ENCODE data around the gene FAM107B. TPM values are rescaled to one million over a fixed set of nuclear protein-coding genes. Genes with fewer than 3 reads are reported as not detected.

Gene FAM107B
- total and polyA plus RNA-seq, 2 of the 13 experiments (the other 11 are each of a cell fraction or from before 2014, with no cell fraction given) = 15.7 to 24.8 TPM

DNA sequence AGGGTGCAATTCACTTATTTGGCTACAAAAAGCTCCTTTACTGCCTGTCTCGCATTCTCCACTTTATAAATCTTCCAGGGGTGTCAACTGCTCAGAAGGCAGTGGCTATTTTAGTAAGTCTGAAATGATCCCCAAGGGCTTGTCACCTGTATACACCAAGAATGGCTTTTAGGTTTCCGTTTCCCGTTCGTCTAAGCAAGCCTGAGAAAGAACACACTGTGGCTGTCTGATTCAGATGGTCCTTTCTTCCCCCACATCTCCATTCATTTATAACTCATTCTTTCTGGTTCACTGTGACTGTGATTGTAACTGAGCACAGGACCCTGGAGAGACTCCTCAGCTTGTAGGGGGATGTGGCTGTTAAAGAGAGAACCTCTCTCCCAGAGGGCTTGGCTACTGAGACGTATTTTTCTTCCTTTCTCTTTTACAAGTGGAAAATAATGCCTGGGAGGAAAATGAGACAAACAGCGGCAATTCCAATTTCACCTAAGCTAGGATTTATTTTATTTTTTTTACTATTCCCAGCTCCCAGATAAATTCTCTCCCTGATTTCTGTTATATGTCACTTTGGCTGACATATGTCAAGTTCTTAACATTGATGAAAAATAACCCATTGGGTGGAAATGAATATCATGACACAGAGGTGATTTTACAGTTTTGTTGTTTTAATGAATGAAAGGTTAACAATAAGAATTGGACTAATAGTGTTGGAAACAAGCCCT, 129.3 kb downstream of the FAM107B start (continued):
- TF ChIP-seq, protein P1, sequence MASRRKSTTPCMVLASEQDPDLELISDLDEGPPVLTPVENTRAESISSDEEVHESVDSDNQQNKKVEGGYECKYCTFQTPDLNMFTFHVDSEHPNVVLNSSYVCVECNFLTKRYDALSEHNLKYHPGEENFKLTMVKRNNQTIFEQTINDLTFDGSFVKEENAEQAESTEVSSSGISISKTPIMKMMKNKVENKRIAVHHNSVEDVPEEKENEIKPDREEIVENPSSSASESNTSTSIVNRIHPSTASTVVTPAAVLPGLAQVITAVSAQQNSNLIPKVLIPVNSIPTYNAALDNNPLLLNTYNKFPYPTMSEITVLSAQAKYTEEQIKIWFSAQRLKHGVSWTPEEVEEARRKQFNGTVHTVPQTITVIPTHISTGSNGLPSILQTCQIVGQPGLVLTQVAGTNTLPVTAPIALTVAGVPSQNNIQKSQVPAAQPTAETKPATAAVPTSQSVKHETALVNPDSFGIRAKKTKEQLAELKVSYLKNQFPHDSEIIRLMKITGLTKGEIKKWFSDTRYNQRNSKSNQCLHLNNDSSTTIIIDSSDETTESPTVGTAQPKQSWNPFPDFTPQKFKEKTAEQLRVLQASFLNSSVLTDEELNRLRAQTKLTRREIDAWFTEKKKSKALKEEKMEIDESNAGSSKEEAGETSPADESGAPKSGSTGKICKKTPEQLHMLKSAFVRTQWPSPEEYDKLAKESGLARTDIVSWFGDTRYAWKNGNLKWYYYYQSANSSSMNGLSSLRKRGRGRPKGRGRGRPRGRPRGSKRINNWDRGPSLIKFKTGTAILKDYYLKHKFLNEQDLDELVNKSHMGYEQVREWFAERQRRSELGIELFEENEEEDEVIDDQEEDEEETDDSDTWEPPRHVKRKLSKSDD (CRISPR knock-in tag; IDR thresholded peaks at IDR 0.05; ENCODE audit: low read depth) = no peak
- no peak for TF ChIP-seq ZNF251 (CRISPR knock-in tag; IDR thresholded peaks at IDR 0.05)
- no peak for TF ChIP-seq NR3C1 (CRISPR knock-in tag; IDR thresholded peaks at IDR 0.05)

DNA sequence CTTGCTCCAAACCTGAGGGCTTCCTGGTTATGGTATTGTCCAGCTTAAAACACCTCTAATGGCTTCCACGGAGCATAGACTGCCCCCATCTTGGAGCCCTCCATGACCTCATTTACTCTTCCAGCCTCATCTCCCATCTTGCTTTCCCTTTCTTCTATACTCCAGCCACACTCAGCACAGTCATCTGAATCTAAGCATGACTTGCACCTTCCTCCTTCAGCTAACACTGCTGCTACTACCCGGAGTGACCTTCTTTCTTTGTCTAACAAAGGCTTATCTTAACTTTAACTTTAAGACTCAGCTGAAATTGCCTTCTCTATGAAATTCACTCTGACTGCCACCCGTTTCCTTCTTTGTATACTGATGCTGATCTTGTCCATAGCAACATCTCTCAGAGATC, 135.1 kb downstream of the FAM107B start:
- no peaks in the 10 kb centered on the region for H3K4me1 ChIP-seq (ENCODE audit: insufficient read depth, low read length)
- DNase-seq (ENCODE audit: low spot score) (no peak), ATAC-seq (no peak), FAIRE-seq (no peak)
- no peaks in the 10 kb centered on the region for H3K27me3 ChIP-seq (ENCODE audit: control insufficient read depth in 1 of 2, insufficient read depth in 2 of 2, low read length in 2 of 2)
- intact Hi-C loops (cut with micrococcal nuclease; ENCODE audit: unreplicated experiment) (no loop called here), in situ Hi-C loops (cut with HindIII; ENCODE audit: extremely low pct_ligation_motif_present, low pct_unique_long_range_greater_than_20kb) (no loop called here)
- ChIA-PET CTCF (ENCODE audit: low intra/inter-chr PET ratio, low total read pairs) (no interaction called here), POLR2A (no interaction called here)
- H4K20me1 ChIP-seq (ENCODE audit: insufficient read depth, low read length) = no peaks in the 10 kb centered on the region
- no peaks in the 10 kb centered on the region for H3K36me3 ChIP-seq (replicated peaks in 1 of 2; ENCODE audit: control insufficient read depth in 1 of 2, insufficient read depth in 2 of 2, low read length in 2 of 2)
- H3K4me3 ChIP-seq (replicated peaks in 1 of 3; ENCODE audit: insufficient read depth in 1 of 3, low read depth in 2 of 3, low read length in 3 of 3) = no peak overlapping the region
- no peaks in the 10 kb centered on the region for H3K9me3 ChIP-seq (ENCODE audit: low read length)
- no peak overlapping the region for H3K4me2 ChIP-seq (ENCODE audit: low read depth, low read length)
- H2AFZ ChIP-seq (ENCODE audit: low read length) = no peak overlapping the region
- no peaks in the 10 kb centered on the region for H3K79me2 ChIP-seq (ENCODE audit: insufficient read depth, low read length)
- no peak overlapping the region for H3K9ac ChIP-seq (ENCODE audit: insufficient read depth, low read depth, low read length)
- BruUV-seq (replicated peaks) = no TSS peak
- WGBS (ENCODE audit: low lambda C conversion rate) = 17% methylated on average over 3 of the region's 3 CpGs
- TF ChIP-seq ZFP90 (CRISPR knock-in tag; IDR thresholded peaks at IDR 0.05; ENCODE audit: borderline replicate concordance) = no peak
- no peak for TF ChIP-seq SRSF1 (optimal IDR thresholded peaks at IDR 0.05; ENCODE audit: low read depth, low read length)
- TF ChIP-seq ISL2 (CRISPR knock-in tag; IDR thresholded peaks at IDR 0.05) = no peak
- TF ChIP-seq, protein P2, sequence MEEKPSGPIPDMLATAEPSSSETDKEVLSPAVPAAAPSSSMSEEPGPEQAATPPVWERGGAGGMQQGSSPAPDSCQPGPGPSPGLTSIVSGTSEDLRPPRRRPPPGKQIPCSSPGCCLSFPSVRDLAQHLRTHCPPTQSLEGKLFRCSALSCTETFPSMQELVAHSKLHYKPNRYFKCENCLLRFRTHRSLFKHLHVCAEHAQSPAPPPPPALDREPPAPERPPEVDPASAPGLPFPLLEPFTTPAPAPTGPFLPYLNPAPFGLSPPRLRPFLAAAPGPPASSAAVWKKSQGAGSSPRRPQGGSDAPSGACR (CRISPR knock-in tag; IDR thresholded peaks at IDR 0.05) = no peak
- no peak for TF ChIP-seq ZNF468 (CRISPR knock-in tag; IDR thresholded peaks at IDR 0.05)
- H3K27ac ChIP-seq (ENCODE audit: extremely low read length, insufficient read depth, low read length) = no peak overlapping the region
